Measurements from ENCODE around the gene LZTR1.
"Not testable (repeated sequence)": the region's sequence is repeated elsewhere in the genome, so short reads cannot be mapped to it uniquely, and the experiment has no call there.

The LZTR1 gene

GRCh38 chr22:20981787-20982562 is at the start of gene LZTR1:
Gene LZTR1, plus strand, starts transcription at chr22:20982297. Its CDS starts 75 bp downstream, at chr22:20982372.
- peaks cover 3% of the 10 kb centered on the region for H3K9me3 Mint-ChIP-seq
- DNase-seq (ENCODE audit: low spot score in 2 of 2) (peak; percentile 53 to 61), ATAC-seq (ENCODE audit: low read depth) (peak; percentile 74)
- H3K36me3 Mint-ChIP-seq, result peaks cover 8% of the 10 kb centered on the region
- peak within 1 kb of the TSS; percentile 93 for H3K4me3 Mint-ChIP-seq
- peaks cover 28% of the 10 kb centered on the region for H3K4me1 Mint-ChIP-seq
- peak within 1 kb of the TSS; percentile 90 for H3K27ac Mint-ChIP-seq
- H3K27me3 Mint-ChIP-seq, result peaks cover 3% of the 10 kb centered on the region

DNA sequence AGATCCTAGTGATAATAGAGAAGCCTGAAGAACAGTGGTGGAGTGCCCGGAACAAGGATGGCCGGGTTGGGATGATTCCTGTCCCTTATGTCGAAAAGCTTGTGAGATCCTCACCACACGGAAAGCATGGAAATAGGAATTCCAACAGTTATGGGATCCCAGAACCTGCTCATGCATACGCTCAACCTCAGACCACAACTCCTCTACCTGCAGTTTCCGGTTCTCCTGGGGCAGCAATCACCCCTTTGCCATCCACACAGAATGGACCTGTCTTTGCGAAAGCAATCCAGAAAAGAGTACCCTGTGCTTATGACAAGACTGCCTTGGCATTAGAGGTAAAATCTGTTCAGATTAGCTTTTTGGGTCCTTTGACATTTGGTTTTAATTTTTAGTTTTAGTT is 48.2 kb upstream of the LZTR1 start:
- H3K9me3 Mint-ChIP-seq, result no peaks in the 10 kb centered on the region
- ATAC-seq (ENCODE audit: low read depth) (no peak), DNase-seq (ENCODE audit: low spot score in 2 of 2) (no peak)
- no peak overlapping the region for H3K27ac Mint-ChIP-seq
- H3K27me3 Mint-ChIP-seq, result no peaks in the 10 kb centered on the region
- H3K36me3 Mint-ChIP-seq, result peaks cover 22% of the 10 kb centered on the region
- peaks cover 30% of the 10 kb centered on the region for H3K4me1 Mint-ChIP-seq
- no peak overlapping the region for H3K4me3 Mint-ChIP-seq

GRCh38 chr22:20935049-20935448 is 47.0 kb upstream of the LZTR1 start:
- H3K27ac Mint-ChIP-seq; DNase-seq (ENCODE audit: low spot score in 2 of 2); H3K9me3 Mint-ChIP-seq; ATAC-seq (ENCODE audit: low read depth); H3K4me3 Mint-ChIP-seq; H3K27me3 Mint-ChIP-seq: not testable (repeated sequence)
- H3K36me3 Mint-ChIP-seq, result peaks cover 21% of the 10 kb centered on the region
- peaks cover 31% of the 10 kb centered on the region for H3K4me1 Mint-ChIP-seq

DNA sequence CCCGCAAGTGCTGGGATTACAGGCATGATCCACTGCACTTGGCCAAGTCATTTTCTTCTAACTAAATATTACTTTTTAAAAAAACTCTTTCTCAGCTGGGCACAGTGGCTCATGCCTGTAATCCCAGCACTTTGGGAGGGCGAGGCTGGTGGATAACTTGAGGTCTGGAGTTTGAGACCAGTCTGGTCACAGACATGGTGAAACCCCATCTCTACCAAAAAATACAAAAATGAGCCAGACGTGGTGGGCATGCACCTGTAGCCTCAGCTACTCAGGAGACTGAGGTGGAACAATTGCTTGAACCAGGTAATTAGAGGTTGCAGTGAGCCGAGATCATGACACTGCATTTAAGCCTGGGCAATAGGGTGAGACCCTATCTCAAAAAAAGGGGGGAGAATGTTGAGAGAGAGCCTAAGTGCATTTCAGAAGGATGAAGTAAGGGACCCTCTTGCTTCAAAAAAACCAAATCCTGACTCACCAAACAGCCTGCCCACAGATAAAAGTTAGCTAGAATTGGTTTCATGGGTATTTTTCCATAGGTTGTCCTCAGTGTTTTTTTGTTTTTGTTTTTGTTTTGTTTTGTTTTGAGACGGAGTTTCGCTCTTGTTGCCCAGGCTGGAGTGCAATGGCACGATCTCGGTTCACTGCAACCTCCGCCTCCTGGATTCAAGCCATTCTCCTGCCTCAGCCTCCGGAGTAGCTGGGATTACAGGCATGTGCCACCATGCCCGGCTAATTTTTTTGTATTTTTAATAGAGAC is 46.1 kb upstream of the LZTR1 start:
- DNase-seq (ENCODE audit: low spot score in 2 of 2); H3K4me3 Mint-ChIP-seq; H3K9me3 Mint-ChIP-seq; ATAC-seq (ENCODE audit: low read depth); H3K27me3 Mint-ChIP-seq: not testable (repeated sequence)
- Mint-ChIP-seq H3K27ac (peak overlapping the region; percentile 45), H3K36me3 (peaks cover 25% of the 10 kb centered on the region), H3K4me1 (peaks cover 40% of the 10 kb centered on the region)

DNA sequence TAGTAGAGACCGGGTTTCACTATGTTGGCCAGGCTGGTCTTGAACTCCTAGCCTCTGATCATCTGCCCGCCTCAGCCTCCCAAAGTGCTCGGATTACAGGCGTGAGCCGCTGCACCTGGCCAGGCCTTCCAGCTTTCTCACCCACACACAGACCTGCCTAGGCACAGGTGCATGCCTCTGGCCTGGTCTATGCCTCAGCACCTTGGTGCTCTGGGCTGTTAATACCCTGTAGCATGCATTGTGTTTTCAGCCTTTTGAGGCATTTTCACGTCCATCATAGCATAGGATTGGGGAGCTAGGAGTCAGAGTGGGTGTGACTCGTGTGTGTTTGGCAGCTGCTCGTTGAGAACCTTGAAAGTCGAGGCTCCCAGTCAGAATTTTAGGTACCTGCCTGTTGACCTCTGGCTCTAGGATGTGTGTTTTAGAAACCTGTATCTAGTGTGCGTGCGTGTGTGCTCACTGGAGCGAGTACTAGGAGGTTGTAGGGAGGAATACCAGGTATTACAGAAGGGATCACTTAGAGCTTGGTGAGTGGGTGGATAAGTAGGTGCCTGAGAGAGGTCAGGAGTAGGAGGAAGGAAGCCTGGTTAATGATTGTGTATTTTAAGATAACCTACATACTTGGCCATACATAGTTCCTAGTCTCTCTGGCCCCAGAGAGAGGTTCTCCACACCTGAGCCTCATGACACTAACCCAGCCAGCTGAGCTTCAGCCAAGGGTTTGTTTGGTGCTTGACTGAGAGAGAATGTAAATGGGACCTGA is 44.9 kb upstream of the LZTR1 start:
- no peak for ATAC-seq (ENCODE audit: low read depth)

DNA sequence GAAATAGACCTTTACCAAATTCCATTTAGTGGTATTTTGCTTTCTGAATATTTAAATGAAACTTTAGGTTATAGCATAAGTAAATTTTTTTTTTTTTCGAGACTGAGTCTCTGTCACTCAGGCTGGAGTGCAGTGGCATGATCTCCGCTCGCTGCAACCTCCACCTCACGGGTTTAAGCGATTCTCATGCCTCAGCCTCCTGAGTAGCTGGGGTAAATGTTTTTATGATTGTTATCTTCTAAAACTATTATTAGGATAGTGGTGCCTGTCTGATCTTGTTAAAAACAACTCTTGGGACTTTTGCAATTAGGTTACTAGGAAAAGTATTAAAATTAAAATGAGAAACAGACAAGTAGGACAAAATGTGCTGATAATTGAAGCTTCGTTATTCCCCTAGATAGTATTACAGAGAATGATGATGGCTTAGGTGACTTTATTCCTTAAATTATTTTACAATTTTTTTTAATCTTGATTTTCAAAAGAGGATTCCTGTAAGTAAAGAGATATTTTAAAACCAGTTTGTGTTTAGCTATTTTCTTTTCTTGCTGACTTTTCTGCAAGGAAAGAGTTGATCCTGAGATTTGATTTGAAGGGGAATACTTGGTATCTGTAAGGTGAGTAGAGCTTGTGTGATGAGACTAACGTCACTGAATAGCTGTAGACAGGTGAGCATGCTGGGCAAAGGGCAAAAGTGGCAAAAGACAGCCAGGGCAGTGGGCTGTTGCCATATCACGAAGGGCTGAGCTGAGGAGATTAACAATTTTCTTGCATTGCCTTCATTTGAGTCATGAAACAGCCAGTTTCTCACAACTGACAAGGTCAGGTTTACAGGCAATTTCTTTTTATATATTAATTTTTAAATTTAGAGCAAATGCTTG is 44.1 kb upstream of the LZTR1 start:
- no peak for ATAC-seq (ENCODE audit: low read depth)
- H3K36me3 Mint-ChIP-seq, result peaks cover 32% of the 10 kb centered on the region
- no peak overlapping the region for H3K4me3 Mint-ChIP-seq
- peaks cover 45% of the 10 kb centered on the region for H3K4me1 Mint-ChIP-seq
- no peaks in the 10 kb centered on the region for H3K9me3 Mint-ChIP-seq
- no peak for DNase-seq (ENCODE audit: low spot score in 2 of 2)
- H3K27ac Mint-ChIP-seq, result no peak overlapping the region
- no peaks in the 10 kb centered on the region for H3K27me3 Mint-ChIP-seq

More for the DNA sequence above, 44.9 kb upstream of the LZTR1 start:
- H3K27me3 Mint-ChIP-seq, result no peaks in the 10 kb centered on the region
- no peaks in the 10 kb centered on the region for H3K9me3 Mint-ChIP-seq
- peaks cover 45% of the 10 kb centered on the region for H3K4me1 Mint-ChIP-seq
- DNase-seq (ENCODE audit: low spot score in 2 of 2), result no peak
- peak overlapping the region; percentile 75 for H3K27ac Mint-ChIP-seq
- H3K36me3 Mint-ChIP-seq, result peaks cover 31% of the 10 kb centered on the region
- H3K4me3 Mint-ChIP-seq, result peak overlapping the region; percentile 64

DNA sequence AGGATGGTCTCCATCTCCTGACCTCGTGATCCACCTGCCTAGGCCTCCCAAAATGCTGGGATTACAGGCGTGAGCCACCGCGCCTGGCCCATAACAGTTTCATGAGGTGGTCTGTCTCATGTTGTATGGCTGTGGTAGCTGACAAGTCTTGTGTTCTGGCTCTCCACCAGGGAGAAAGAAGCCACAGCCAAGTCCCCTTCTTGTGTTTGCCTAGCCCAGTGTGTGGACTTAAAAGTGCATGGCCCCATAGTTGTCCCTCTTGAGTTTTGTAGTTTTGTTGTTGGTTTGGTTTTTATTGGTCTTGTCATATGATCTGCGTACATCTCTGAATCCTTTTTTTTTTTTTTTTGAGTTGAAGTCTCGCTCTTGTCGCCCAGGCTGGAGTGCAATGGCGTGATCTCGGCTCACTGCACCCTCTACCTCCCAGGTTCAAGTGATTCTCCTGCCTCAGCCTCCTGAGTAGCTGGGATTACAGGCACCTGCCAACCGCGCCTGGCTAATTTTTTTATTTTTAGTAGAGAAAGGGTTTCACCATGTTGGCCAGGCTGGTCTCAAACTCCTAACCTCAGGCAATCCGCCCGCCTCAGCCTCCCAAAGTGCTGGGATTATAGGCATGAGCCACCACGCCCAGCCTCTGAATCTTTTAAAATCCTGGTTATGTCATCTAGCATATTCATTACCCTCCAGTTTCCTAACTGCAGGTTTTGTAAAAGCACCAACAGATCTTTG is 42.5 kb upstream of the LZTR1 start:
- H3K4me3 Mint-ChIP-seq; H3K9me3 Mint-ChIP-seq; ATAC-seq (ENCODE audit: low read depth); DNase-seq (ENCODE audit: low spot score in 2 of 2); H3K27ac Mint-ChIP-seq; H3K27me3 Mint-ChIP-seq: not testable (repeated sequence)
- H3K36me3 Mint-ChIP-seq, result peaks cover 29% of the 10 kb centered on the region
- peaks cover 49% of the 10 kb centered on the region for H3K4me1 Mint-ChIP-seq

- DNase-seq (ENCODE audit: low spot score in 2 of 2), result no peak
- Mint-ChIP-seq H3K36me3 (peaks cover 29% of the 10 kb centered on the region), H3K4me3 (no peak overlapping the region), H3K4me1 (peaks cover 50% of the 10 kb centered on the region), H3K27ac (peak overlapping the region; percentile 67), H3K9me3 (no peaks in the 10 kb centered on the region), H3K27me3 (no peaks in the 10 kb centered on the region)
- ATAC-seq (ENCODE audit: low read depth), result no peak
Observed at GRCh38 chr22:20940186-20940651, 41.9 kb upstream of the LZTR1 start.

DNA sequence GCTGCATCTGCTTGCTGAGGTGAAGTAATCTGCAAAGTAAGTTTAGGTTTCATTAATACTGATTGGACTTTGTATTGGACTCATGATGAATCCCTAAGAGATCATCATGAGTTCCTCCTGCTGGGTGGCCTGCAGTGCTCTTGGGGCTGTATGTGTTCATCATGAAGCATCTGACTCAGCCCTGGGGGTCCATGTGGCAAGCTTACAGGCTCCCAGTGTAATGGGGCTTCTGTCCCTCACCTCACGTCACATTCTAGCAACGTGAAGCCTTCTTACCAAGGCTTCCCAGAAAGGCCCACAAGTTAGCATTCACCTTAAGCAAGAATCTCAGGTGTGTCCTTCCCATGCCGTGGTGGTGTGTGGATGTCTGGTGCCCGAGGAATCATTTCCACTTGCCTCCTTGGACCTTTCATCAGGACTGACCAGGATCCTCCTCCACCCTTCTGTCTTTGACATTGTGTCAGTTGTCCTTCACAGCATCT is 41.2 kb upstream of the LZTR1 start:
- H3K9me3 Mint-ChIP-seq, result no peaks in the 10 kb centered on the region
- H3K4me1 Mint-ChIP-seq, result peaks cover 57% of the 10 kb centered on the region
- ATAC-seq (ENCODE audit: low read depth) (no peak), DNase-seq (ENCODE audit: low spot score in 2 of 2) (no peak)
- H3K27me3 Mint-ChIP-seq, result no peaks in the 10 kb centered on the region
- peak overlapping the region; percentile 4 for H3K4me3 Mint-ChIP-seq
- H3K36me3 Mint-ChIP-seq, result peaks cover 29% of the 10 kb centered on the region
- H3K27ac Mint-ChIP-seq, result peak overlapping the region; percentile 67

DNA sequence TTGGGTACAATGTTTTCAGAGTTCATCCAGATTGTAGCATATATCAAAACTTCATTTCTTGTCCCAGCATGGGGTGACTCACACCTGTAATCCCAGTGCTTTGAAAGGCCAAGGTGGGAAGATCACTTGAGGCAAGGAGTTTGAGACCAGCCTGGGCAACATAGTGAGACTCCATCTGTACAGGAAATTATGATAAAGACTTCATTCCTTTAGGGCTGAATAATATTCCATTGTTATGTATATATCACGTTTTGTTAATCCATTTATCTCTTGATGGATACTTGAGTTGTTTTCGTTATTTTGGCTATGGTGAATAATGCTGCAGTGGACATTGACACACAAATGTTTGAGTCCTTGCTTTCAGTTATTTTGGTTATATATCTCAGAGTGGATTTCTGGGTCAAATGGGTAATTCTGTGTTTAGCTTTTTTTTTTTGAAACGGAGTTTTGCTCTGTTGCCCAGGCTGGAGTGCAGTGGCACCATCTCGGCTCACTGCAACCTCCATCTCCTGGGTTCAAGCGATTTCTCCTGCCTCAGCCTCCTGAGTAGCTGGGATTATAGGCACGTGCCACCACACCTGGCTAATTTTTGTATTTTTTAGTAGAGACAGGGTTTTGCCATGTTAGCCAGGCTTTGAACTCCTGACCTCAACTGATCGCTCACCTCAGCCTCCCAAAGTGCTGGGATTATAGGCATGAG is 39.7 kb upstream of the LZTR1 start:
- H3K27ac Mint-ChIP-seq, result peak overlapping the region; percentile 50
- H3K27me3 Mint-ChIP-seq; H3K4me3 Mint-ChIP-seq; DNase-seq (ENCODE audit: low spot score in 2 of 2); H3K9me3 Mint-ChIP-seq; ATAC-seq (ENCODE audit: low read depth): not testable (repeated sequence)
- H3K36me3 Mint-ChIP-seq, result peaks cover 24% of the 10 kb centered on the region
- H3K4me1 Mint-ChIP-seq, result peaks cover 57% of the 10 kb centered on the region

- no peak for DNase-seq (ENCODE audit: low spot score in 2 of 2)
- Mint-ChIP-seq H3K27me3 (no peaks in the 10 kb centered on the region), H3K9me3 (no peaks in the 10 kb centered on the region), H3K36me3 (peaks cover 21% of the 10 kb centered on the region), H3K27ac (no peak overlapping the region), H3K4me3 (no peak overlapping the region), H3K4me1 (peaks cover 52% of the 10 kb centered on the region)
- no peak for ATAC-seq (ENCODE audit: low read depth)
Observed at GRCh38 chr22:20943104-20943933, 38.8 kb upstream of the LZTR1 start.

All from memory B cell (primary cell).